CD4-positive, alpha-beta T cell (primary cell): Measurements from ENCODE around the gene ZNF324. TPM values are rescaled to one million over a fixed set of nuclear protein-coding genes. Genes with fewer than 3 reads are reported as not detected.

Experiments
- ATAC-seq: fragments of 200-7000 bp; cut with Tn5 transposase; one replicate; pipeline ENCODE4 v1.10.0; 2022; ENCODE audit warnings: mild to moderate bottlenecking; ENCODE audit not compliant: poor library complexity
- CTCF ChIA-PET: fragments of 350-600 bp; sonication (Branson Sonifier 250); formaldehyde crosslinking; loops from one replicate; lab custom pipeline; 2021; ENCODE audit warnings: antibody characterized with exemption, inconsistent platforms; lab: Charles Lee
- POLR2A ChIA-PET: fragments of 350-600 bp; sonication (Branson Sonifier 250); formaldehyde crosslinking; loops from one replicate; lab custom pipeline; 2021; ENCODE audit warnings: antibody characterized with exemption, inconsistent platforms; lab: Charles Lee
- DNase-seq, 14 experiments: peaks; one replicate each; pipeline ENCODE4 v3.0.0-alpha.2; 2013 to 2020; ENCODE audit warnings: mixed read lengths in 2 of 14
- H3K27ac ChIP-seq, 2 donors: one replicate each; pipeline versions ENCODE4 v1.5.1 to v1.7.0; 2013; ENCODE audit warnings: low read length in 2 of 2, low read depth in 1 of 2, mild to moderate bottlenecking in 1 of 2
- H3K27me3 ChIP-seq, 2 experiments: 1 replicate in 1 of 2; 2 replicates in 1 of 2; pipeline versions ENCODE4 v1.6.1 to v1.7.0; 2013; ENCODE audit warnings: low read length in 2 of 2, control low read depth in 1 of 2, mild to moderate bottlenecking in 1 of 2, moderate library complexity in 1 of 2; ENCODE audit not compliant: insufficient read depth in 2 of 2, control insufficient read depth in 1 of 2
- H3K36me3 ChIP-seq: one replicate; pipeline ENCODE4 v1.6.1; 2013; ENCODE audit warnings: low read length, control low read depth; ENCODE audit not compliant: insufficient read depth
- H3K4me1 ChIP-seq: one replicate; pipeline ENCODE4 v1.6.1; 2013; ENCODE audit warnings: low read length, control low read depth; ENCODE audit not compliant: insufficient read depth
- H3K4me3 ChIP-seq: one replicate; pipeline ENCODE4 v1.5.1; 2013; ENCODE audit warnings: mild to moderate bottlenecking, low read length, moderate library complexity
- H3K9me3 ChIP-seq, 2 experiments: 1 replicate in 1 of 2; 2 replicates in 1 of 2; pipeline versions ENCODE4 v1.6.1 to v1.7.0; 2013; ENCODE audit warnings: low read length in 2 of 2, mild to moderate bottlenecking in 2 of 2, control low read depth in 1 of 2, moderate library complexity in 1 of 2; ENCODE audit not compliant: control insufficient read depth in 1 of 2, insufficient read depth in 1 of 2
- H3K27ac Mint-ChIP-seq: one replicate; pipeline ENCODE4 v1.8.0; 2020; ENCODE audit warnings: mixed read lengths
- H3K27me3 Mint-ChIP-seq: one replicate; pipeline ENCODE4 v1.8.0; 2021; ENCODE audit warnings: mixed read lengths
- H3K36me3 Mint-ChIP-seq: one replicate; pipeline ENCODE4 v1.8.0; 2021; ENCODE audit warnings: low read depth, mixed read lengths
- H3K4me1 Mint-ChIP-seq: one replicate; pipeline ENCODE4 v1.8.0; 2021; ENCODE audit warnings: low read depth, mixed read lengths
- H3K4me3 Mint-ChIP-seq: one replicate; pipeline ENCODE4 v1.8.0; 2020; ENCODE audit warnings: mild to moderate bottlenecking, mixed read lengths
- H3K9me3 Mint-ChIP-seq: one replicate; pipeline ENCODE4 v1.8.0; 2020; ENCODE audit warnings: mixed read lengths
- CTCF ChIP-seq: fragments of 200-600 bp; IDR thresholded peaks from one replicate; pipeline ENCODE4 v1.8.0; 2022; ENCODE audit warnings: antibody characterized with exemption, mild to moderate bottlenecking
- intact Hi-C, 2 experiments: fragments of 100-400 bp; cut with DNase I in 1 of 2; cut with micrococcal nuclease in 1 of 2; formaldehyde crosslinking; loops; one replicate each; pipeline versions ENCODE4 v1.15.1 to v1.9.0; 2023 to 2025; cut with DNase I, micrococcal nuclease
- polyA plus RNA-seq, 2 donors: library from polyadenylated mRNA; unstranded; fragments of 120-200 nt; gene quantifications; one replicate each; pipeline ENCODE4 v1.2.1, GENCODE V29; 2013
- total RNA-seq, 174 experiments: library from RNA in 2 of 174; stranded (reverse) in 2 of 174; gene quantifications; one replicate each; pipeline ENCODE4 v1.2.3 and lab custom pipeline; 2021 to 2026

The ZNF324 gene
- total RNA-seq (10 to 100 TPM; 24.3 to 25.2 TPM), total RNA-seq (lab: John Stamatoyannopoulos, UW) (16.4 to 69.1 (median 36.1) reads per million in 172 experiments)
- 7.9 TPM for polyA plus RNA-seq (2013, experiment 1 of 2)
- polyA plus RNA-seq (2013, experiment 2 of 2): 7.2 TPM

DNA sequence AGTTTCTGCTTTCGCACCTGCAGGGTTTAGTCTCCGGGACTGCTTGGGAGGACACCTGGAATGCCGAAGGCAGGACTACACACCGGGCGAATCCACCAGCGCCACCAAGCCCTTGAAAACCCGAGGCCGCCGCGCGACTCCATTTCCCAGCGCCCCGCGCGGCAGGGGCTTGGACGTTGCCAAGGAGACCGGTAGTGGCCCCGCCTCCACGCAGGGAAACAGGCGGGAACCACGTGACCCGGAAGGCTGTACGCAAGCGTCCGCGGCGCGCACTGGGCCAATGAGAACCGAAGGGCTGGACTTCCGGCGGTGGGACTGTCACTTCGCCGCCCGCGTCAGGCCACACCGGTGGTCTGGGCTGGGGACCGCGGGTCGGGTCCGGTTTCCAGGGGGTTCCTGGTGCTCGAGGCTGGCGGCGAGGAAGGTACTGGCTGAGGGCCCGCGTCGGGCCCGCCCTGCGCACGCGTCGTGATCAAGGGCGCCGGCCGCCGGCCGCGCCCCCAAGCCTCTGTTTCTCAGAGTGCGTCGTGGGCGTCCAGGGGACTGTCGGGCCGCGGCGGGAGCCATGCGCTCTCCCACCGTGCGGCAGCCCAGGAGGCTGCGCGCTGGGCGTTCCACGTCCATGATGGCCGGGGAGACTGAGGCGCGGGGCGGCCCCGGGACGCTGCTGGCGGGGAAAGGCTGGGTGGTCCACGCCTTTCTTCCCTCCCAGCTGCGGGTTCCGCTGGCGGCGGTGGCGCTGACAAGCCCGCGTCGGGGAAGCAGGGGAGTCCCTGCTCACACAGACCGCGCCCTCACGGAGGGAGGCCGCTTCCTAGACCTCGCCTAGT lies at the start of gene ZNF324:
Gene ZNF324 (plus strand): TSS at position 321 of the 830 bp plus-strand sequence. CDS start 2,106 bp downstream, outside the sequence.
- CTCF ChIA-PET: interaction anchor here (0.7 to 1.6 kb wide), 2 partner anchors 47 to 114 kb away, joined by 3 to 6 read pairs; no protein-coding TSS in a partner anchor
- H3K27me3 Mint-ChIP-seq: no peaks in the 10 kb centered on the region
- Histone ChIP-seq H3K4me3 (peak within 1 kb of the TSS; percentile 68), H3K27ac (peak within 1 kb of the TSS; percentile 62 to 81), H3K4me1 (peaks cover 20% of the 10 kb centered on the region), H3K9me3 (no peaks in the 10 kb centered on the region), H3K36me3 (peaks cover 14% of the 10 kb centered on the region), H3K27me3 (no peaks in the 10 kb centered on the region)
- H3K4me3 Mint-ChIP-seq: peak within 1 kb of the TSS; percentile 93
- peak; percentile 94 to 98 (median 97) for DNase-seq
- intact Hi-C loops: loop anchor here (1.0 to 5.0 kb wide), 5 partner anchors 8 to 80 kb away; partner anchors contain the start of genes RPS5 (in 1 of the 2), ZNF132 (in 1 of the 2) and ZNF324B (in 1 of the 2)
- H3K27ac Mint-ChIP-seq: peak within 1 kb of the TSS; percentile 83
- POLR2A ChIA-PET: interaction anchor here (0.6 to 1.3 kb wide), 5 partner anchors 9 to 27 kb away, joined by 3 to 5 read pairs (median 3); partner anchors contain the start of genes ZNF132, ZNF324B and ZNF446
- peaks cover 22% of the 10 kb centered on the region for H3K4me1 Mint-ChIP-seq
- no peak for TF ChIP-seq CTCF
- peaks cover 23% of the 10 kb centered on the region for H3K36me3 Mint-ChIP-seq
- ATAC-seq: peak; percentile 93
- no peaks in the 10 kb centered on the region for H3K9me3 Mint-ChIP-seq

GRCh38 chr19:58428617-58429016 lies 38.3 kb upstream of the ZNF324 start:
- Mint-ChIP-seq H3K36me3 (peaks cover 39% of the 10 kb centered on the region), H3K27ac (no peak overlapping the region), H3K27me3 (no peaks in the 10 kb centered on the region), H3K9me3 (peaks cover 17% of the 10 kb centered on the region), H3K4me3 (no peak overlapping the region), H3K4me1 (no peaks in the 10 kb centered on the region)
- intact Hi-C loops: no loop called here
- Histone ChIP-seq H3K27ac (no peak overlapping the region), H3K27me3 (no peaks in the 10 kb centered on the region), H3K9me3 (peaks cover 40 to 56% of the 10 kb centered on the region in 2 experiments), H3K4me3 (no peak overlapping the region), H3K36me3 (no peaks in the 10 kb centered on the region), H3K4me1 (no peaks in the 10 kb centered on the region)
- ATAC-seq: no peak
- CTCF ChIA-PET: no interaction called here
- POLR2A ChIA-PET: no interaction called here
- DNase-seq: no peak
- TF ChIP-seq CTCF: no peak

DNA sequence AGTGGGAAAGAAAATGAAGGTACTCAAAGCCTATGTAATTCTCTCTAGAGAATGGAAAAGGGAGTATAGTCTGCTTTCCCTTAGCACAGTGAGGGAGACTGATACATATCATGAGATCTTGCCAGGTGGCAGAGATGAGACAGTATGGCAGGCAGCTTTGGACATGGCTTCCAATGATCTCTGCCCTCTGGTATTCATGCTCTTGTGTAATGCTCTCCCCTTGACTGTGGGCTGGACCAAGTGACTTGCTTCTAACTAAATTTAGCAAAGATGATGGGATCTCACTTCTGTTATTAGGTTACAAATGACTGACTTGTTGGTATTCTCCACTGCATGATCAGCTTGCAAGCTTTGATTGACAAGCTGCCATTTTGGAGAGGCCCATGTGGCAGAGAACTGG lies 37.1 kb upstream of the ZNF324 start:
- POLR2A ChIA-PET: interaction anchor here (1.7 kb wide), 1 partner anchor 22 kb away, joined by 3 read pairs; the partner anchor contains the start of gene ZNF324B
- intact Hi-C loops: no loop called here
- peaks cover 46 to 68% of the 10 kb centered on the region in 2 experiments for H3K9me3 ChIP-seq

More for the DNA sequence above, 37.1 kb upstream of the ZNF324 start:
- Mint-ChIP-seq H3K4me3 (no peak overlapping the region), H3K27me3 (no peaks in the 10 kb centered on the region), H3K4me1 (no peaks in the 10 kb centered on the region), H3K27ac (no peak overlapping the region), H3K9me3 (peaks cover 17% of the 10 kb centered on the region), H3K36me3 (peaks cover 50% of the 10 kb centered on the region)
- TF ChIP-seq CTCF: no peak
- Histone ChIP-seq H3K4me1 (no peaks in the 10 kb centered on the region), H3K4me3 (no peak overlapping the region), H3K27me3 (no peaks in the 10 kb centered on the region), H3K27ac (no peak overlapping the region), H3K36me3 (peaks cover 9% of the 10 kb centered on the region)
- CTCF ChIA-PET: no interaction called here
- DNase-seq (no peak), ATAC-seq (no peak)
